ENCODE results near the gene LDB2.

GRCh38 chr4:16881151-16881884 is 17.1 kb downstream of the LDB2 start:
- TF ChIP-seq CTCF (IDR thresholded peaks at IDR 0.05) (no peak), POLR2A (IDR thresholded peaks at IDR 0.05) (no peak), POLR2AphosphoS5 (IDR thresholded peaks at IDR 0.05) (no peak)

Data from breast epithelium (tissue), 3 donors.